GM12801 (cell line): ENCODE measurements around the gene NEGR1.

Source experiments
- TF ChIP-seq, protein P1 (sequence below): IDR thresholded peaks from one replicate; pipeline ENCODE4 v1.5.1; 2011; ENCODE audit warnings: control low read depth; ENCODE audit not compliant: insufficient read length; ENCODE audit errors: extremely low read depth

Gene NEGR1

GRCh38 chr1:71413441-71414175 is 868.7 kb downstream of the NEGR1 start:
- TF ChIP-seq, protein P1, sequence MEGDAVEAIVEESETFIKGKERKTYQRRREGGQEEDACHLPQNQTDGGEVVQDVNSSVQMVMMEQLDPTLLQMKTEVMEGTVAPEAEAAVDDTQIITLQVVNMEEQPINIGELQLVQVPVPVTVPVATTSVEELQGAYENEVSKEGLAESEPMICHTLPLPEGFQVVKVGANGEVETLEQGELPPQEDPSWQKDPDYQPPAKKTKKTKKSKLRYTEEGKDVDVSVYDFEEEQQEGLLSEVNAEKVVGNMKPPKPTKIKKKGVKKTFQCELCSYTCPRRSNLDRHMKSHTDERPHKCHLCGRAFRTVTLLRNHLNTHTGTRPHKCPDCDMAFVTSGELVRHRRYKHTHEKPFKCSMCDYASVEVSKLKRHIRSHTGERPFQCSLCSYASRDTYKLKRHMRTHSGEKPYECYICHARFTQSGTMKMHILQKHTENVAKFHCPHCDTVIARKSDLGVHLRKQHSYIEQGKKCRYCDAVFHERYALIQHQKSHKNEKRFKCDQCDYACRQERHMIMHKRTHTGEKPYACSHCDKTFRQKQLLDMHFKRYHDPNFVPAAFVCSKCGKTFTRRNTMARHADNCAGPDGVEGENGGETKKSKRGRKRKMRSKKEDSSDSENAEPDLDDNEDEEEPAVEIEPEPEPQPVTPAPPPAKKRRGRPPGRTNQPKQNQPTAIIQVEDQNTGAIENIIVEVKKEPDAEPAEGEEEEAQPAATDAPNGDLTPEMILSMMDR = no peak

DNA sequence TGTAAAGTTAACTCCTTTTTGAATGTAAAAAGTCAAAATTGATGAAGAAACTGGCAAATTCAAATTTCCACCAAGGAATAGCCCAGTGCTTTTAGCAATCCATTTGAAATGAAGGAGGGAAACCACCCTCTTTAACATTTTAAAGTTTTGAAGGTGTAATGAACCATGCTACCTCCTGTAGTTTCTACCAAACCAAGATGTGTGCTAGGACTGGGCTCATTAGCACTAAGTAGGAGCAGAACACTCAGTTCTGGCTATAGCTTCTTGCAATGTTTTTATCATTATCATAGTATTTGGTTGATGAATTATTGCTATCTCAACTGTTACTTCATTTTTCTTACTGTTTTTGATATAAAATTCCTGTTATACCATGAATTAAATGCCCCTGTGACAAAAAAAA is 882.3 kb downstream of the NEGR1 start:
- TF ChIP-seq, protein P1 = no peak

DNA sequence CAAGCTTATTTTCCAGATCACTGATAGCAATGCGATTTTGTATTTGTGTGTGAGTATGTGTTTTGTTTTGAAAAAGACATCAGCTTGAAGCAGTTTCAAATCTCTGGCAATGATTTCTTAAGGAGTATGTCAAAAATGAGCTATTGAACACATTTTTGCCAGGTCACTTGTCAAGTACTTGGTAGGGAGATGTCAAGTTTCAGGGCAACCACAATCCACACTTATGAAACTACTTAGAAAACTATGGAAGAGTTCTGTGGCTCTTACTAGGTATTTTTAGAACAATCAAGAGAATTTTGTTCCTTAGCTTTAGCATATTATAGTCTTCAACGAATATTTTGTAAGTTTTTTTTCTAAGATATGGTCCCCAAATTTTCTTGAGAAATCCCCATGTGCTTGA is 882.7 kb downstream of the NEGR1 start:
- TF ChIP-seq, protein P1 = no peak

GRCh38 chr1:71393301-71393700 is 889.0 kb downstream of the NEGR1 start:
- TF ChIP-seq, protein P1 = no peak

- TF ChIP-seq, protein P1 = no peak
Measured at GRCh38 chr1:71390518-71390917, 891.8 kb downstream of the NEGR1 start.

- TF ChIP-seq, protein P1 = no peak
Measured at GRCh38 chr1:71377886-71378285, 904.5 kb downstream of the NEGR1 start.

DNA sequence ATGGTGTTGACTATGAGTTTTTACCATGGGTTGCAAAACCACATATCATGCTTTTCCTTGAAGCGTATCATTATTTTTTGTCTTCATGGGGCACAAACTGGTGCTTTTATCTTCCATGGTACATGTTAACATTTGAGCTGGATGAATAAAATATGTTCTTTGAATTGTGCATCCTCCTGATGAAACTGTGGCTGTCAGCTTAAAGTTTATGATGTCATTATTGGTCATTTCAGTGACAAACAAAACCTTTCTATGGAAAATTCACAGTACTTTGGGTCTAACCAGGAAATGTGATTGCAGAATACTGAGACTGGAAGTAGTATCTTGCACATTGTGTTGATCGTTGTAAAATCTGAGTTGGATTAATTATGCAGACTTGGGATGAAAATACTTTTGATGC is 909.8 kb downstream of the NEGR1 start:
- TF ChIP-seq, protein P1 = no peak
